Tibial artery (tissue), 4 donors: ENCODE results near the gene ZNF214.
A peak's percentile ranks its signal among the peaks of the same experiment; 100 is the strongest.

ENCODE experiments used
- DNase-seq, 2 donors: peaks; one replicate each; pipeline ENCODE4 v3.0.0-alpha.2; 2019
- H3K27ac ChIP-seq, 2 donors: fragments of 200-600 bp; sonication (generic) in 1 of 2; 1 replicate in 1 of 2; 2 replicates in 1 of 2; pipeline ENCODE4 v1.5.1; 2018 to 2019; ENCODE audit warnings: mild to moderate bottlenecking in 1 of 2
- H3K27me3 ChIP-seq, 2 donors: fragments of 200-600 bp; sonication (generic) in 1 of 2; one replicate each; pipeline versions ENCODE4 v1.5.1 to v1.6.0; 2016 to 2019
- H3K36me3 ChIP-seq, 3 donors: fragments of 200-600 bp; sonication (generic) in 2 of 3; one replicate each; pipeline ENCODE4 v1.5.1; 2016 to 2019; ENCODE audit warnings: mild to moderate bottlenecking in 2 of 3
- H3K4me1 ChIP-seq, 4 donors: fragments of 200-600 bp; sonication (generic) in 2 of 4; 1 replicate in 3 of 4; 2 replicates in 1 of 4; pipeline ENCODE4 v1.5.1; 2016 to 2019
- H3K4me3 ChIP-seq, 2 donors: fragments of 200-600 bp; sonication (generic) in 1 of 2; 1 replicate in 1 of 2; 2 replicates in 1 of 2; pipeline ENCODE4 v1.5.1; 2018 to 2019; ENCODE audit warnings: mild to moderate bottlenecking in 2 of 2
- H3K9me3 ChIP-seq, 3 donors: fragments of 200-600 bp; sonication (generic) in 1 of 3; one replicate each; pipeline ENCODE4 v1.5.1; 2016 to 2019
- CTCF ChIP-seq, 2 experiments: fragments of 200-600 bp in 1 of 2; fragments of 450-650 bp in 1 of 2; IDR thresholded peaks; one replicate each; pipeline ENCODE4 v1.5.1; 2017 to 2019; ENCODE audit warnings: antibody characterized with exemption in 2 of 2, mild to moderate bottlenecking in 1 of 2, moderate library complexity in 1 of 2
- intact Hi-C: fragments of 100-400 bp; cut with DNase I; formaldehyde crosslinking; loops from one replicate; pipeline ENCODE4 v1.15.0; 2023; ENCODE audit warnings: low total_unique reads

ZNF214 gene

GRCh38 chr11:7020183-7020917 is at the start of gene ZNF214, which contains the start of gene NLRP14:
Gene ZNF214 (minus strand): TSS chr11:7020346. CDS start chr11:7002835, 17,511 bp downstream.
Gene NLRP14 (plus strand): TSS chr11:7020479. CDS start chr11:7038587, 18,108 bp downstream.
- intact Hi-C loops: no loop called here
- DNase-seq: peak; percentile 92 to 96
- no peak for TF ChIP-seq CTCF (IDR thresholded peaks at IDR 0.05)
- Histone ChIP-seq H3K4me1 (peaks cover 0 to 13% (median 6%) of the 10 kb centered on the region in 4 donors), H3K27ac (peak within 1 kb of the TSS; percentile 82 to 83), H3K4me3 (peak within 1 kb of the TSS; percentile 64 to 76), H3K9me3 (no peaks in the 10 kb centered on the region), H3K36me3 (no peaks in the 10 kb centered on the region), H3K27me3 (no peaks in the 10 kb centered on the region)

- H3K27me3 ChIP-seq: no peaks in the 10 kb centered on the region
- intact Hi-C loops: no loop called here
- no peak overlapping the region for H3K4me3 ChIP-seq
- no peak overlapping the region for H3K27ac ChIP-seq
- no peak for DNase-seq
- no peaks in the 10 kb centered on the region for H3K36me3 ChIP-seq
- no peak for TF ChIP-seq CTCF (IDR thresholded peaks at IDR 0.05)
- H3K9me3 ChIP-seq: no peaks in the 10 kb centered on the region
- no peaks in the 10 kb centered on the region for H3K4me1 ChIP-seq
Observed at GRCh38 chr11:7062534-7062933, 42.4 kb upstream of the ZNF214 start.

- intact Hi-C loops: no loop called here
- no peak for TF ChIP-seq CTCF (IDR thresholded peaks at IDR 0.05)
- no peaks in the 10 kb centered on the region for H3K9me3 ChIP-seq
- no peaks in the 10 kb centered on the region for H3K4me1 ChIP-seq
- no peaks in the 10 kb centered on the region for H3K27me3 ChIP-seq
- H3K27ac ChIP-seq: no peak overlapping the region
- DNase-seq: no peak
- no peak overlapping the region for H3K4me3 ChIP-seq
- no peaks in the 10 kb centered on the region for H3K36me3 ChIP-seq
Observed at GRCh38 chr11:7060868-7061267, 40.7 kb upstream of the ZNF214 start.

- Histone ChIP-seq H3K27me3 (no peaks in the 10 kb centered on the region), H3K4me1 (no peaks in the 10 kb centered on the region), H3K9me3 (no peaks in the 10 kb centered on the region), H3K4me3 (no peak overlapping the region), H3K36me3 (no peaks in the 10 kb centered on the region), H3K27ac (no peak overlapping the region)
- no peak for TF ChIP-seq CTCF (IDR thresholded peaks at IDR 0.05)
- intact Hi-C loops: no loop called here
- no peak for DNase-seq
Observed at GRCh38 chr11:7057641-7058040, 37.5 kb upstream of the ZNF214 start.

GRCh38 chr11:7056828-7057513 is 36.8 kb upstream of the ZNF214 start:
- H3K4me3 ChIP-seq: no peak overlapping the region
- H3K27me3 ChIP-seq: no peaks in the 10 kb centered on the region
- H3K4me1 ChIP-seq: no peaks in the 10 kb centered on the region
- TF ChIP-seq CTCF (IDR thresholded peaks at IDR 0.05): no peak
- no peaks in the 10 kb centered on the region for H3K36me3 ChIP-seq
- no peaks in the 10 kb centered on the region for H3K9me3 ChIP-seq
- intact Hi-C loops: no loop called here
- no peak for DNase-seq
- no peak overlapping the region for H3K27ac ChIP-seq
